ENCODE measurements around the gene BCCIP.

Gene BCCIP

DNA sequence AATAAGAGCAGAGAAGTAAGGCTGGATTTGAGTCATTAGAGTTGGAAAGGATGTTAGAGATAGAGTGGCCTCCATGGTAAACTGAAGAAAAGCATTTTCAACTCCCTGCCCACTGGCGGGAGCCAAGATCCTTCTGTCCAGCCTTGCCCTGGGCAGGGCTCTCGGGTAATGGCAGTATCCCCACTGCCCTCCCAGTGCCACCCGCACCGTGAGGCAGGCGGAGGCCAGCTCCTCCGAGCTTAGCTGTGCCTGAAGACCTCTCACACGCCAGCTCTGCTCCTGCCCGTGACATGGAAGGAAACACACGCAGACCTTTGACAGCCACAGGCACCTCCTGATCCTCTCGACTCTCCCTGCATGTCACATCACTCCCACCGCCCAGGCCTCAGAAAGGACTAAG, 22.3 kb downstream of the BCCIP start:
- TF ChIP-seq GATA2 (IDR thresholded peaks at IDR 0.05; ENCODE audit: low read depth, low read length) (no peak), GATA3 (IDR thresholded peaks at IDR 0.05; ENCODE audit: low read depth, low read length) (no peak)

DNA sequence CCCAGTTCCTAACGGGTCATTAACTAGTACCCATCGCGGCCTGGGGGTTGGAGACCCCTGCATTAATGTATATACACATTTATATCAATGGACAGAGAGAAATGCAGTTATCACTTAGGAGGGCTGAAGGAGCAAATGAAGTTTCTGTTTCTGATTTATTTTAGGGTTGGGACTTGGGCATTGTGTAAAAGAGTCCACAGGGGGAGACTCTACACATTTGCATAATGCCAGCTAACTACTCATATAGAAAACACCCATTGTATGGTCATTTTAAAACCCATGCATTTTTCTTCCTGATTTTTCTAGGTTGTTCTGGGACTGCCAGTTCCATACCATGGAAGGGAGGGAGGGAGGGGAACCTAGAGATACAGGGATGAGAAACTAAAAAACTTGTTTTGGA, 23.5 kb downstream of the BCCIP start:
- TF ChIP-seq GATA3 (IDR thresholded peaks at IDR 0.05; ENCODE audit: low read depth, low read length), result no peak
- TF ChIP-seq GATA2 (IDR thresholded peaks at IDR 0.05; ENCODE audit: low read depth, low read length), result no peak

DNA sequence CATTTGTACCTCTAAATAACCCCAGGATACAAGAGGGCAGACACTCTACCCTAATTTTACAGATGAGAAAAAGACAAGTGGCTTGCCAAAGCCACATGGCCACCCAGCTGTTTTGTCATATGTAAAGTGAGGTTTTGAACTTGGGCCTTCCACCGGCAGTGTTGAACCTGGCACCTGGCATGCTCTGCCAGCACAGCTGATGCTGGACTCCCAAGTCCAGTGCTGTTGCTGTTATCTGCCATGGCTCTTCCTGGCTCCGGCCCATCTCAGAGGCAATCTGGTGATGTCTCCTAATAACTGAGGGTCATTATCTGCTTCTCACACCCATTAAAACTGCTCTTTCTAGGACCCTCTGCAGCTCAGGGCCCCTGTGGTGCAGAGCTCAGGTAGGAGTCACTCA, 25.0 kb downstream of the BCCIP start:
- TF ChIP-seq GATA2 (IDR thresholded peaks at IDR 0.05; ENCODE audit: low read depth, low read length) (no peak), GATA3 (IDR thresholded peaks at IDR 0.05; ENCODE audit: low read depth, low read length) (no peak)

DNA sequence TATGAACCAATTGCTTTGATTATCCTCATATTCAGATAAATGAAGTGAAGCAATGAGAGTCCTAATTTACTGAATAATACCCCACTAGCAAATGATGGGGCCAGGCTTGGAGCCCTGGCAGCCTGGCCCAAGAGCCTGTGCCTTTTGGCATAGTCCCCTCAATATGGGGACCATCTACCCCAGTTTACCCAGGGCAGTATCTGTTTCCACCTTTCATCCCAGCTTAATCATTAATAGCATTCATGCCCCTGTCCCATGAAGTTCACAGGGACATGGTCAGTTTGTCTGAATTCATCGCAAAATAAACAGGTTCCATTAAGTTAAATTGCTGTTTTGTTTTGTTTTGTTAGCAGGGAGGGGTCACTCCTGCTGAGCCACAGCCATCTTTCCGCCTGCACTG, 25.5 kb downstream of the BCCIP start:
- TF ChIP-seq GATA2 (IDR thresholded peaks at IDR 0.05; ENCODE audit: low read depth, low read length), result no peak
- no peak for TF ChIP-seq GATA3 (IDR thresholded peaks at IDR 0.05; ENCODE audit: low read depth, low read length)

DNA sequence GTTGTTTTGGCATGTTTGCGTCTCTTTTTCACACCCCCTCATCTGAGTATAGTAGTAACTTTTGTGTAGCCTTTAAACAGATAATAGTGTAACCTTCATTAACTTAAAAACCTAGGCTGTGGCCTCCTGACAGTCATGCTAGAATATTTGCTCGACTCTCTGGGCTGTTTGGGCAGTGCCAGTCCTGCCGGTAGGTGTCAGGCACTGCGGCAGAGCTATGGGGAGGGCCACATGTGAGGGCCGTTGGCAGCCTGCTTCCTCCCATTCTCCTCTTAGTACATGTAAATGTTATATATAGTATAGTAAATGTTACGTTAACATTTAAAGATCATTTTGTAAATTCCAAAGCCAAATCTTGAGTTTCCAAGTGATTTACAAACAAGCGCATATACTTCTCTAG, 26.1 kb downstream of the BCCIP start:
- TF ChIP-seq GATA2 (IDR thresholded peaks at IDR 0.05; ENCODE audit: low read depth, low read length) (no peak), GATA3 (IDR thresholded peaks at IDR 0.05; ENCODE audit: low read depth, low read length) (no peak)

DNA sequence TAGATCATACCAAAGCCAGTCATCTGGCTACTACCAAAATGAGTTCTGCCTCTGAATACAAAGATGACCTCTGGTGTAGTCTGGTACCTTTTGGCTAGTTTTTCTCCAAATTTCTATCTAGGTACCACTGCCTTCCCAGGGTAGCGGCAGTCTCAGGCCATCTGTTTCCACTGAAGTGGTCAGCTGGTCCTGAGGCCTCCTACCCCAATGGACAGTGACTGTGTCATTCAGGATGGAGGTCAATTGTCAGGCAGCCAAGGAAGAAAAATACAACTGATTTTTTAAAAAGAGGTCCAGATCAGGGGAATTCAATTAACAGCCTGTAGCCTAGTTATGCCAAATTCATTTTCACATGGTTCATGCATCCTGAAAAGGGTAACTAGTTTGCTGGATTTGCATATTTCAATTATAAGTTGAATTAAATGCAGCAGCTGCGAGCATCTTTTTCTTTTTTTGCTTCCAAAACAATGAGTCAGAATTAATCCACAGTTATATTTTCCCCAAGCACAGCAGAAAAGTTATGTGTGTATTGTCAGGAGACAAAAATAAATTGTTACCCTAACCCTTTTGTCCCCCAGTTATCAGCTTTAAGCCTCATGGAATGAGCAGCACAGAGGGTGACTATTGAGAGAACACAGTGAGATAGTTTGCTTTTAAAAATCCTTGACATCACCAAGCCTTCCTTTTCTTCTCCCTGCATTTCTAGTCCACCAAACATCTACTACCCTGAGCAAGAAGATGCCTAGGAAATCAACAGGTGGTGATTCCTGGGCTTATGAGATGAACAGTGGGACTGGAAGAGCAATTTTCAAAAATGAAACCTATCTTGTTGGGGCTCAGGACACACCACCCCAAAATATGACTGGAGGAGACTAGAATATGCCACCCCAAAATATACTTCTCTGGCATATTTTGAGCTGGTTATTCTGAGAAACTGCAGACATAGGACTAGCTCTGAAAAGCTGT, 27.7 kb downstream of the BCCIP start:
- TF ChIP-seq GATA2 (IDR thresholded peaks at IDR 0.05; ENCODE audit: low read depth, low read length) (no peak), GATA3 (IDR thresholded peaks at IDR 0.05; ENCODE audit: low read depth, low read length) (no peak)

DNA sequence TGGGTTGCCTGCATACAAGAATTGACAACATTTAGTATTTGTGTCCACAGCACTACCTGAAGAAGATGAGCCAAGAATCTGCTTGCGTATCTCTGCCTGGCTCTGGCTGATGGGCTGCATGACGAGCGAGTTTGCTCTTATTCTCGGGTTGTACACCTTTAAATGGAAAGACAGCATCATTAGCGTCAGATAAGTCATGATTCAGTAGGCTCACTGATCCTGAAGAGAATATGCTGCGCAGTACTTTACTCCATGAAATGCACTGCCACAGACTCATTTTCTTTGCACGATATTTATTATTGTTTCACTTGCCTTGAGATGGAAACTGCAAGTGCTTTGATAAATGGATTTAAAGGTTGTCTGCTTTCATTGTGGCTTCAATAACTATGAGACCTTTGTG, 29.1 kb downstream of the BCCIP start:
- TF ChIP-seq GATA2 (IDR thresholded peaks at IDR 0.05; ENCODE audit: low read depth, low read length), result no peak
- TF ChIP-seq GATA3 (IDR thresholded peaks at IDR 0.05; ENCODE audit: low read depth, low read length), result no peak

DNA sequence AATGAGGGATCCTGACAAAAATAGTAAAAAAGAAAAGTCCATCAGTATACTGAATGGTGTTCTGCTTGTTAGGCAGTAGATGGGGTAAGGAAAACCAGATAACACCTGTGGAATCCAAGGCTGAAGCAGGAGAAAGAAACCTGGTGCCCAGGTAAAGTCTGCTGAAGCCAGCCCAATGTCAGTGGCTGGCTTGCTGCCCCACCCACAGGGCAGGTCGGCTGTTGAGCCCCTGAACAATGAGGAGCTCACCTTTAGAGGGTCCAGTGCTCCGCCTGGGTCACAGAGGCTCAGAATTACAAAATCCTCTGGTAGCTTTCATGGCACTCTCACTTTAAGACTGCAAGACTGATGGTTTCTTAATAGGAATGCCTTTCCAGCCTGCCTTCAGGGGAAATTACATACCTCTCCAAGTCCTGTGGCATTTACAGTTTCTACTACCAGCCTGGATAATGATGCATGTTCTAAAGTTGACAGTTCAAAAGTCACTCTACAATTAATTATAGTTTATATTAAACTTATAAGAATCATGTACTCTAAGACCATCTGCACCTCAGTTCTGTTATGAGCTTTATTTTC, 33.9 kb downstream of the BCCIP start:
- TF ChIP-seq GATA2 (IDR thresholded peaks at IDR 0.05; ENCODE audit: low read depth, low read length) (no peak), GATA3 (IDR thresholded peaks at IDR 0.05; ENCODE audit: low read depth, low read length) (no peak)

DNA sequence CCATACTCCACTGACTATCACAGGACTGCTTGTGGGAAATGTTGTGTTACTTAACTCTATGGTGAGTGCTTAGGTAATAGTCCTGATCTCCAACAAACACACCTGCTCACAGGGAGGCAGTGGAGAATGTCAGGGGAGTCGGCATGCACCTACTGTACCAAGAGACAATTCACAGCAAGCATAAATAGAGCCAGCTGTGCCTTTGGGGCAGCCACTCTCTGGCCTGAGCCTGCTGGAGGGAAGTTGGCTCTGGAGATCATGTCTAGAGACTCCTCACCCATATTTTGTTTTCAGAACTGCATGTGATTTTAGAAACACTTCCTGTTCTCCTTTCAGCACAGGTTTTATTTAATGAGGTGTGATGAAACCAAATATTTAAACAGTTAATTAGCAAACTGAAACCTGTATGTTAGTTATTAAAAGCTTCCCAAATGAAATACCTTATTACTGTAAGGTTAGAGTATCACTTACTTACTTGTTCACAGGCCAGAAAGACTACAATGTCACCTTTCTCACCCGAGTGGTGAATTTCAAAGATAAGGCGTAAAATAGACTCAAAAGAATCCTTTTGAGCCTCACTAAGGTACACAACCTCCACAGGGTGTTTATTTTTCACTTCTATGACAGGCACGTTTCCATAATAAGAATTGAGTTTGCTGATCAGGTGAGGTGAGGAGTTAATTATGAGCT, 35.9 kb downstream of the BCCIP start:
- TF ChIP-seq GATA2 (IDR thresholded peaks at IDR 0.05; ENCODE audit: low read depth, low read length) (no peak), GATA3 (IDR thresholded peaks at IDR 0.05; ENCODE audit: low read depth, low read length) (no peak)

DNA sequence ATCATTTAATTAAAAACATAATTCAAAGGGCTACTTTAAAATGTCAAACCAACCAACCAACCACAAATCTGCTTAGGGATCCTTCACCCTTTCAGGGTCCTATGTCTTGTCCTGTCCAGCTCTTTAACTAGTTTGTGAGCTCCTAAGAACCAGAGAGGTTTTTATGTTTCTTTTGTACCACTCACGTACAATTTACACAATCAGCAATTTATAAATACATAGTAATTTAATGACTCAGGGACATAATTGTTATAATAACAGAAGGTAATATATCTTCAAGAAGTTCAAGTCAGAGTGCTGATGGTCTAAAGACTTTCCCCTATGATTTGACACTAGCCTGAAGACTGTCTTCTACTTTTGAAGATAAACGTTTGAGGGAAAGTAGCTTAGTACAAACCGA, 41.8 kb downstream of the BCCIP start:
- TF ChIP-seq GATA2 (IDR thresholded peaks at IDR 0.05; ENCODE audit: low read depth, low read length) (no peak), GATA3 (IDR thresholded peaks at IDR 0.05; ENCODE audit: low read depth, low read length) (no peak)

DNA sequence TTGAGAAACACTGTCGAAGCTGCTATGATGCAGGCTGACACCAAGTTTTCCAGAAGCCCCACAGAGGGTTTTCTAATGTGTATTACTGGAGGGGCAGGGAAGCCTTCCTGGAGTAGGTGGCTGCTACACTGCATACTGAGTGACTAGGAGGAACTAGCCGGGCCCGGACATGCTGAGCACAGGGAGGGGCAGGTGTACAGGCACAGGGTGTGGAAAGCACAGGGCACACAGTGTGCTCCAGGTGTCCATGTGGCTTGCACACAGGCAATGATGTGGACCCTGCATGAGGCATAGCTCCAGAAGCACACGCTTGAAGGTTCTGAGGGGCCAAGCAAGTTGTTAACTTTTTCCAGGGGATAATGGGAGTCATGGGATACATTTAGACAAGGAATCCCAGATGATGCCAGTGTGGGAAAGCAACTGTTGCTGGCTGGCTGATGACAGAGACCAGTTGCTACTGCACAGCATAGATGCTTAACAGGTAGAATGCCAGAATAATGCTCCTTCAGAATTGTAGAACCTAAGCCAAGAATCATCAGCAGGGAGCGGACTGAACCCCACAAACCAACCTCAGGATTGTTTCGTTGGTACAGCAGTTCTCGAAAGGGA, 43.2 kb downstream of the BCCIP start:
- no peak for TF ChIP-seq GATA2 (IDR thresholded peaks at IDR 0.05; ENCODE audit: low read depth, low read length)
- TF ChIP-seq GATA3 (IDR thresholded peaks at IDR 0.05; ENCODE audit: low read depth, low read length), result no peak

DNA sequence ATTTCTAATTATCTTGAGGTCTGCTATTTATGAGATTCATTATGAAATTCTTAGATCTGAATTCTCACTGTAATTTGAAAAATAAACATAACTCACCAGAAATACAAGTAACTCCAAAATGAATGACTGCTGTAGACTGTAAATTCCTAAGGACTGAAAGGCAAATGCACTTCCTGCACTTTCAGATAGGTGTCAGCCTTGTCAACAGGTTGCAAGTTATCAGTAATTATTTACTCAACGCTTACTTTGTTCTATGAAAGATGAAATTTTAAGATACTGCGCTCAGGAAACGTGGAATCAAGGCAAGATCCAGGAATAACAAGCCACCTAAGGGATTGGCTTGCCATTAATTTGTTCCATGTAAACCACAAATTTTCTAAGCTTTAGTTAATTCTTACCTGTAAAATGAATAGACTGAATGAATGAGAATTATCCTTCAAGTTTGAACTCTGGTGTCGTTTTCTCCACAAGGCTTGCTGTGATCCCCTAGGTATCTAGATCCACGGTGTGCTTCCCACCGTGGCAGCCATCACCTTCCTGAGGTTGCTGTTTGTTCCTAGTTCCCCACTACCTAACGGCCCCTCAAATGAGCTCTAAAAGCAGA, 45.1 kb downstream of the BCCIP start:
- no peak for TF ChIP-seq GATA2 (IDR thresholded peaks at IDR 0.05; ENCODE audit: low read depth, low read length)
- no peak for TF ChIP-seq GATA3 (IDR thresholded peaks at IDR 0.05; ENCODE audit: low read depth, low read length)

DNA sequence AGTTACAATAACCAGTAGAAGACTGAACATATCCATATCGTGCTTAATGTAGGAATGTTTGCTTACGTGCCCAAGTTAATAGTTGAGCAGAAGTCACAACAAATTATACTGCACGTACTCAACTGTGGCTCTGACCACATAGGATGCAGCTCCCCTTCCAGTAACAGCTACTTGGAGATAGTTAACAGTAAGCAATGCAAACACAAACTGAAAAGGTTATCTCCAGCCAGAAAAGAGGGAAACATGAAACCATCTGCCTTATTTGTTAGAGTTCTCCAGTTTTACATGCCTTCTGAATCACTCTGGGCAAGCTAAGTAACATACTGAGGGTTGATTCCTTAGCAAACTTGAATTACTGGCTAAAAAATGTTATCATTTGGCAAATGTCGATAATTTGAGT, 48.0 kb downstream of the BCCIP start:
- TF ChIP-seq GATA3 (IDR thresholded peaks at IDR 0.05; ENCODE audit: low read depth, low read length) (no peak), GATA2 (IDR thresholded peaks at IDR 0.05; ENCODE audit: low read depth, low read length) (no peak)

All from SH-SY5Y (cell line).